Caki2 (cell line): Measurements from ENCODE around the gene CCDC33. TPM values are rescaled to one million over a fixed set of nuclear protein-coding genes. Genes with fewer than 3 reads are reported as not detected.
"Not testable (repeated sequence)": the region's sequence is repeated elsewhere in the genome, so short reads cannot be mapped to it uniquely, and the experiment has no call there.

Experiments
- DNase-seq: peaks from one replicate; pipeline ENCODE4 v3.0.0-alpha.2; 2015; ENCODE audit warnings: low read depth
- in situ Hi-C: cut with HindIII; loops from 2 replicates; pipeline ENCODE4 v1.10.0; 2016; ENCODE audit warnings: low sequenced_read_pairs, low pct_unique_long_range_greater_than_20kb, mixed read lengths
- total RNA-seq: library from RNA; depleted of rRNA; stranded (reverse); fragments of >200 nt; shearing (Covaris generic); gene quantifications from 2 replicates; pipeline ENCODE4 v1.2.3, GENCODE V29; 2014; ENCODE audit warnings: low replicate concordance

CCDC33 gene
- total RNA-seq, 1 experiment from 2014 or later = 0.84 TPM

DNA sequence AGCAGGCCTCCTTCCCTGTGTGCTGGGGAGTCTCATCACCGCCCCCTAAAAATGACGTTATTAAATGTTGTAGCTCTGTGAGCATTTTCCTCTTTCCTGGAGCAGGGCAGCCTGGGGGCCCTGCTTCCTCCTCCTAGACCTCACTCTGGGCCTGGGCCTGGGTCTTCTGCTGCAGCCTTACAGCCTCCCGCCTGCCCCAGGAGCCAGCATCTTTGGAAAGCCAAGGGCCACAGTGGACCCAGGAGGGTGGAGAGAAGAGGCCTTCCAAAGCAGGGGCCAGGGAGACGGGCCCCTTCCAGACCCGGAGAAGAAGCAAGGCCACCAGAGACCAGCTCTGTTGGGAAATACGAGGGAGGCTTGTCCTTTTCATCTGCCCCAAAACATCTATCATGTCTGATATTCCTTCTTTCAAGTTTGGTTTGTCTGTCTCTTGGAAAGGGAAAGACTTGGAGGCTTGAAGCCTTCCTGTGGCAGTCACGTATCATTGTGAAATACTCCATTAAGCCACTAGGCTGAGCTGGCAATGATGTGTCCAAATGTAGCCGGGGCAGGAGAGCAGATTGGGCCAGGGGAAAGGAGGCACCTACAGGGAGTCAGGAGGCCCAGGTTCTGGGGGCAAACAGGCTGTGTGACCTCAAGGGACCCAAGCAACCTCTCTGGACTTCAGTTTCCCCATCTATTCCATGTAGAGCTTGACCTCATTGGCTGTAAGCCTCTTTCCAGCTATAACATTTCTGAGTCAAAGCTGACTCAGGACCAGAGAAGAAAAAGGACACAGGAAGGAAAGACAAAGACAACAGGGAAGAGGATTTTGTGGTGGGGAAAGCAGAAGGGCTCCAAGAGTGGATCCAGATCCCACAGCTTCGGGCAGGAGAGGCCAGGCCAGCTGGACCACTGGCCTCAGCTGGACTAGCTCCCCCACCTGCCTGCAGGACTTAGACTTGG, 100.2 kb downstream of the CCDC33 start:
- DNase-seq = no peak
- in situ Hi-C loops = no loop called here

DNA sequence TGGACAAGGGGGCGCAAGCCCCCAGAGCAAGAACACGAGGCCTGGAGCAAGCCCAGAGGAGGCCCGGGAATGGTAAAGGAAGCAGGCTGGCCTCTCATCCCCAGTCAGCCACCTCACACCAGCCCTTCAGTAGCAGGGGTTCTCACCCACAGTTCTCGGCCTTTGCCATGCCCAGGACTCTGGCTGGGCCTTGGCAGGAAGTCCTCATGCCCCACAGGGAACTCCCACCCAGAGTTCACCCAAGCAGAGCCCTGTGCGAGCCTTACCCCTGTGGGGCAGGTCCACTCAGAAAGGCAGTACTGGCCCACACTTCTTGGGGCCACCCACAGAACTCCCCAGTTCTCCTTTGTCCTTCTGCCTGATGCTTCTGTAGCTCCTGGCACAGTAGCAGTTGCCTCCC, 101.0 kb downstream of the CCDC33 start:
- in situ Hi-C loops = no loop called here
- no peak for DNase-seq

DNA sequence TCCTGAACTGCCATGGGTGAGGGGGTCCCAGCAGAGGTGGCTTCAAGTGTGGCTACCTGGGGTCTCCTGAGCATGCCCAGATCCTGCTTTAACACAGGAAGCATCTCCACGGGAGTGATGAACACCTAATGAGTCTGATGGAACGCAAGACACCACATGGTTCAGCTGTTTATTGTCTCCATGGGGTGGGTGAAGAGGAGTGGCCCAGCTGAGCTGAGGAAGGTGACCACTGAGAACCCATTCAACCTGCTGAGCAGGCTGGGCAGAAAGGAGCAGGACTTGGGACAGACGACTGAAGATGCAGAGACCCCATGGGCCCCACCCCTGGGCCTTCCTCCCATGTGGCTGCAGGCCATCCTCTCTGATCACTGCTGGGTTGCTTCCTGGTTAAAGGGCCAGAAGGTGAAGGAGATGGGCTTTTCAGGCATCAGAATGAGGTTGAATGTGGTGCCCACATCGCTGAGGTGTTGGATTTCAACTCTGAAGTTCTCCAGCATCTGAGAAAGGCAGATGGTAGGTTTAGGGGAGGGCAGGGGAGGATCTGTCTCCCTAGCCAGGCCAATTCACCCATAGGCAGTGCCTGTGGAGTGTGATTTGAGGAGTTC, 101.6 kb downstream of the CCDC33 start:
- in situ Hi-C loops = no loop called here
- no peak for DNase-seq

DNA sequence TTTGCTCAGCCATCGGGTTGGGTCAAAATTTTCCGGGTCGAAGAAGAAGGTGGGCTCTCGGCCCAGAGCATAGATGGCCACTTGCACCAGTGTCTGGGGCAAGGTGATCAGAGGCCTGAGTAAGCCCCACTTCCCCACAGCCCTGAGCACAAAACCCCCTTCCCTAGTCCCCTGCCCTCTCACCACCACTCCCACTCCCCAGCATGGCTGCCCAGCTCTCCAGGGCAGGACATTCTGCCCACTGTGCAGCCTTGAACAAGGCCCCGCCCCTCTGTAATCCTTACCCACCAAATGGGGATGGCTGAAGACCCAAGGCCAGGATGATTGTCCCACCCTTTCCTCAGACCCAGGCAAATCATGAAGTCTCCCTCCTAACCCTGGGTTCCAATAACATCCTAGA, 102.5 kb downstream of the CCDC33 start:
- in situ Hi-C loops = no loop called here
- no peak for DNase-seq

DNA sequence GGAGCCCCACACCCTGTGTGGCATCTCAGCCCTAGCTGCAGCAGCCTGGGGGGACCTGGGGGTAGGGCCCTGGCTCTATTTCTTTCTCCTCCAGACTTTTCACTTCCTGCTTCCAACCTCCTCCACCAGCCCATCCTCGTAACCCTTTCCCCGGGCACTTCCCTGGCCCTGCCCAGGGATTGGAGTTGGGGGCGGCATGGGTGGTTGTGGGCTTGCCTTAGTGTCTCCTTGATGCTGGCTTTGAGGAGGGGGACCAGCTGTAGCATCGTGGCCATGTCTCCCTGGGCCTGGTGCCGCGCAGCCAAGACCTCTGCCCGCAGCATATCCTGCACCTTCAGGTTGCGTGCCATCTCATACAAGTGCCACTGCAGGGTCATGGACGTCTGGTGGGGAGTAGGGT, 103.2 kb downstream of the CCDC33 start:
- no peak for DNase-seq
- in situ Hi-C loops = no loop called here

DNA sequence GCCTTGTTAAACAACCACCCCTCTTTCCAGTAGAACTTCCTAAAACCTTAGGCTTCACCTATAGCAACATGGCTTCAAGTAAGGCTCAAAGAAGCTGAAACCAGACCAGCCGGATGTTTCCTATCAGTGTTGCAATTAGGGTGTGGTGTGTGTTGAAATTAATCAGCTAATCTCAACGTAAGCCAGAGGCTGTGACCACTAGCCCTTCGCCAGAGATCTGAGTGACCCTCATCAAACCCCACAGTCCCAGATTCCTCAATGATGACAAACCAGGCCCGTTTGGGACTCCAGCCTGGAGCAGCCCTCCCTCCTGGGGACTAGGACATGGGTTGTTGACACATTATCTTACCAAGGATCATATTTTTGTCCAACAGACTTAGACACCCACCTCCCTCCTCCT, 104.0 kb downstream of the CCDC33 start:
- in situ Hi-C loops = no loop called here
- no peak for DNase-seq

DNA sequence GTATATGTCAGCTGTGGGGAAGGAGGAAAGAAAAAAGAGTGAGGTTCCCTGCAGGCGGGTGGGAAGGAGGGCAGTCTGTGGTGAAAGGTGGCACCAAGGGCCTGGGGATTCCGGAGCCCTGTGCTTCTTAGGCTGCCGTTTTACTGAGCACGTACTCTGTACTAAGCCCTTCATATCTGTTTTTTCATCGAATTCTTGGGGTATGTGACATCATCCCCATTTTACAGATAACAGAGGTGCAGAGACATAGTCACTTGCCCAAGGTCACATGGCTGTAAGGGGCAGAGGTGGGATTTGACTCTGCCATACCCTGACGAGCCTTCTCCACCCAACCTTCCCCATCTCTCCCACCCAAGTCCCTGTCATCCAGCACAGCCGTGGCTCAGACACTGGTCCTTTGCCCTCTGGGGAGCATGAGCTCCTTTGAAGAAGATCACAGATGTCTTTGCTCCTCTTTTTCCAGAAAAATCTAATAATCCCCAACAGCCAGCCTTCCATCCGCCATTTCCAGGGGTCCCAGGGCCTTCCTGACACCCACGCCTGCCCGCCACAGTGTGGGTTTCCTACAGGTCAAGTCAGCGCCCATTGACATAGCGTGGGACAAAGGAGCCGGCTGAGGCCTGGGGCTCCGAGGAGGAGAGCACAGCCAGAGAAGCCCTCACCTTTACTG, 107.1 kb downstream of the CCDC33 start:
- DNase-seq = no peak
- in situ Hi-C loops = no loop called here

DNA sequence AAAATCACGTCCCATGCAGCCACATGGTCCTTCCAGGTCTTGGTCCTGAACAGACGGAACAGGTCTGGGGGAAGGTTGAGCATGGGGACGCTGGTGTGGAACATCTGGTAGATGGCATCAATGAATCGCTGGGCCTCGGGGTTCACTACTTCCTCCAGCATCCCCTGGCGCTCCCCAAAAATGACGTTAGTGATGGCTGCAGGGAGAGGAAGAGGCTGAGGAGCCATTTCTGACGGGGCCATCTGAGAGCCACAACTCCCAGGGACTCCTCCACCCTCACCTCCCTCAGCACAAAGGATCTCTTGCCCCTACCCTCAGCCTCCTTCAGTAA, 107.6 kb downstream of the CCDC33 start:
- no peak for DNase-seq
- in situ Hi-C loops = no loop called here

DNA sequence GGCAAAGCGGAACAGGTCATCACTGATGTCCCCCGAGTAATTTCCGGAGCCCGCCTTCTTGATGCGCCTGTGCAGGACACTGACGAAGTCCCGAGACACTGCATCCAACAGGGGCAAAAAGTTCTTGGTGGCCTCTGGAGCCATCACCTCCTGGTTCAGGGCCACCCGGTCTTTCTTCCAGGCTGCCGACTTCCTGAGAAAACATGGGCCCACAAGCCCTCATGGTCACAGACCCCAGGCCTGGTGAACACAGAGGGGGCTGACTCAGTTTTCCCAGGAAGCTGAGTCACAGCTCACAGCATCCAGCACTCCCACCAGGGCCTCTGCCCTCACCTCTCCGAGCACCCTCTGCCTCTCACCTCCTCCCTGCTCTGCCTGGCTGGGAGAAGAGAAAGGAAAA, 108.9 kb downstream of the CCDC33 start:
- in situ Hi-C loops = no loop called here
- DNase-seq = no peak

DNA sequence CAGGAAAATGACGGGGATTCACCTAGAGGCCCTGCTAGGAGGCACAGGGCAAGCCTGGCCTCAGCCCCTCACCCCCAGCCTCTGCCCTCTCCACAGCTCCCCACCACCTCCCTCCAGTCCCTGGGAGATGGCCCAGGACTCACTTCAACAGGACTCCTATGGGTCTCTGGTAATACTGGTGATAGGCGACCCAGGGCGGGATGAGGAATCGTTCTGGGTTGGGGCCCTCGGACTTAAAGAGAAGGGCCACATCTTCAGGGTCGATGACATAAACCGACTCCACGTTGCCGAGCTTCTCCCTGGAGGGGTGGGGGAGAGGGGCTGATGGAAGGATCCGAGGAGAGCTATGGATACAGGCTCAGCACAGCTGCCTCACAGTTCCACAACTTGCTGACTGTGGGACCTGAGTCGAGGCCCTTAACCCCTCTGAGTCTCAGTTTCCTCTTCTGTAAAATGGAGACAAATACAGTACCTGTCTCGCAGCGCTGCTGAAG, 111.7 kb downstream of the CCDC33 start:
- in situ Hi-C loops = no loop called here

DNA sequence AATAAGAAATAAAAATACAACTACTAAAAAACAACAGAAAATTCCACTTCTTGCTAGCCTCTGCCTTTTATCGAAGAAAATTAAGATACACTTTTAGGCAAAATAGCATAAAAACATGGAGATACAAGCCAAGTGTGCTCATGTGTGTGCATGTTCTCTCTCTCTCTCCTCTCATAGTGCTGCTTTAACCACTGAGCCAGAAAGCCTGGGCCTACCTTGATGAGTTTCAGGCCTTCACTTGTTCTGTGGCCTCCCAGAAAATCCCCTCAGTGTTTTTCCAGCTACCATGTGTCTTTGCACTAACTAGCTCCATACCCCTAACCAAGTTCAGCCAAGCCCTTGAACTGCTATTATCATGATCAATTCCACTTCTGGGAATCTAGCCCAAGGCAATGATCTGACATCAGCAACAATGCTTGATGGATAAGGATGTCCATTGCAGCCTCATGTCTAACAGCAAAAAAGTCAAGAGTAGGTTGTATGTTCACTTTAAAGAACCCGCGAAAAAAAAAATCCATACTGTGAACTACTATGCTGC, 113.2 kb downstream of the CCDC33 start:
- in situ Hi-C loops = no loop called here
- no peak for DNase-seq

More for the DNA sequence above, 111.7 kb downstream of the CCDC33 start:
- no peak for DNase-seq

DNA sequence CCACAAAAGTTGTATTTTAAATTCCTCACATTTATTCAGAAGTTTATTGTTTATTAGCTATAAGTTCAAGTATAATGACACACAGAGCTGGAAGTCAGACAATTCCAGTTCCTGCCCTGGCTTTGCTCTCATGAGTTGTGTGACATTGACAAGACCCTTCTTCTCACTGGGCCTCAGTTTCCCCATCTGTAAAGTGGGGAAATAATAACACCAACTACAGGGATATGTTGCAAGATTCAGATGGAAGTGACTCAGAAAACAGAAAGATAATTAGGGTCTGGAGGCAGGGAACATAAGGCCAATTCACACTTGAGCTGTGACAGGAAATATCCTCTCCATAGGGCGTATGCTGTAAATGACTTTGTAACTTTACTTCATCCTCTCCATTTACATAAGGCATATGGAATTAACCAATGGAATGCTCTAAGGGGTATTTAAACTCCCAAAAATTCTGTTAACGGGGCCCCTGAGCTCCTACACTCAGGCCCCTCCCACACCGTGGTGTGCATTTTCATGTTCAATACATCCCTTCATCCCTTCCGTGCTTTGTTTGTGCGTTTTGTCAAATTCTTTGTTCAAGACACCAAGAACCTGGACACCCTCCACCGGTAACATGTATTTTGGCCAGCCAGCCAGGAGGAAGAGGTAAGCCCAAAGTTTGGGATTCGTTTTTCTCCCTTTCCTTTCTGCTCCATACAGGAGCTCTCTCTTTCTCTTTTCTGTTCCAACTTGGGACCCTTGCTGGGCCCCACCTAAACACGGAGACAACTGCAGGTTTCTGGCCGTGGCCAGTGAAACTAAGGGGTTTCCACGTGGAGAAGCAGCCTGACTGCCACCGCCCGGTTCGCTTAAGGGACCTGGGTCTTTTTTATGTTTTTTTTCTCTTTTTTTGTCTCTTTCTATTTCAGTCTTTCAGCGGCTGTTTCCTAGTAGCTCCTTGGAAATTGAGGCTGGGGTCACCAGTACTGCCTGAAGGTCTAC, 114.5 kb downstream of the CCDC33 start:
- in situ Hi-C loops = loop anchor here (25.0 kb wide), 1 partner anchor 412 kb away; no protein-coding TSS in a partner anchor
- no peak for DNase-seq

DNA sequence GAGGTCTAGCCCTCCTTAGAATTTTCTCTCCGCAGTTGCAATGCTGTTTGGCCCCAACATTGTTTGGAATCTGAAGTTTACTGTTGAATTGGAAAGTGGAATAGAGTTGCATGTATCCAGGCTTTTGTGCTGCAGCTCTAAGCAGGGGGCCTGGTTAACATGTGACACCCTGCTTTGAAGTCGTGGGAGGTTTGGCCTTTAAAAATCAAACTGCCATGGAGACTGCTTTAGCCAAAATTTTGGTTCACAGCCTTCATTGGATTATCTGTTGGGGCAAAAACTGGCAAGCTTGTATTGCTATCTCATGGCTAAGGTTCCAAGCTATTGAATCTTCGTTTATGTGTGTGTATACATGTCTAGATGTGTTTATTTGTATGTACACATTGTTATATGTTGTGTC, 115.5 kb downstream of the CCDC33 start:
- in situ Hi-C loops = loop anchor here (25.0 kb wide), 1 partner anchor 411 kb away; no protein-coding TSS in a partner anchor
- DNase-seq = no peak

DNA sequence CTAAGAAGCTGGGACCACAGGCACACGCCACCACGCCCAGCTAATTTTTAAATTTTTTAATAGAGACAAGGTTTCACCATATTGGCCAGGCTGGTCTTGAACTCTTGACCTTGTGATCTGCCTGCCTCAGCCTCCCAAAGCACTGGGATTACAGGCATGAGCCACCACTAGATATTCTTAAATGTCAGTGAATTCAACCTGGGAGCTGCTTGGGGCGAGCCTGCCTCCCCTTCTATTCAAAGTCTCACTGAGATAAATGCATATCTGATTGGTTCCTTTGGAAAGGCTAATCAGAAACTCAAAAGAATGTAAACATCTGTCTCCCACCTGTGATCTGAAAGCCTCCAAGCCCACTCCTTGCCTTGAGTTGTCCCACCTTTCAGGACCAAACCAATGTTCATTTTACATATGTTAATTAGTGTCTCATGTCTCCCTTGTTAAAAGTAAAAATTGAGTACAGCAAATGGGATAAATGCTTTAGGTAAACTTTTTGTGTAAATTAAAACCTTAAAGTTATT, 116.3 kb downstream of the CCDC33 start:
- DNase-seq = no peak
- in situ Hi-C loops = loop anchor here (25.0 kb wide), 1 partner anchor 410 kb away; no protein-coding TSS in a partner anchor

DNA sequence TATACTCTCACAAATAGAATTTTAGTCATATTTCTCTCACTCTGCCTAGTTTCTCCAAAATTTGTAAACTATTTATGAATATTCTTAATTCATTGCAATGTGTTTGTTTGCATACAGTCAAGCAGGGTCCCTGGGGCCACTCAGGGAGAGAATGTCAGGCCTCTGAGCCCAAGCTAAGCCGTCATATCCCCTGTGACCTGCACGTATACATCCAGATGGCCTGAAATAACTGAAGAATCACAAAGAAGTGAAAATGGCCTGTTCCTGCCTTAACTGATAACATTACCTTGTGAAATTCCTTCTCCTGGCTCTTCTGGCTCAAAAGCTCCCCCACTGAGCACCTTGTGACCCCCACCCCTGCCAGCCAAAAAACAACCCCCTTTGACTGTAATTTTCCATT, 117.9 kb downstream of the CCDC33 start:
- in situ Hi-C loops = loop anchor here (25.0 kb wide), 1 partner anchor 408 kb away; no protein-coding TSS in a partner anchor
- DNase-seq = not testable (repeated sequence)

DNA sequence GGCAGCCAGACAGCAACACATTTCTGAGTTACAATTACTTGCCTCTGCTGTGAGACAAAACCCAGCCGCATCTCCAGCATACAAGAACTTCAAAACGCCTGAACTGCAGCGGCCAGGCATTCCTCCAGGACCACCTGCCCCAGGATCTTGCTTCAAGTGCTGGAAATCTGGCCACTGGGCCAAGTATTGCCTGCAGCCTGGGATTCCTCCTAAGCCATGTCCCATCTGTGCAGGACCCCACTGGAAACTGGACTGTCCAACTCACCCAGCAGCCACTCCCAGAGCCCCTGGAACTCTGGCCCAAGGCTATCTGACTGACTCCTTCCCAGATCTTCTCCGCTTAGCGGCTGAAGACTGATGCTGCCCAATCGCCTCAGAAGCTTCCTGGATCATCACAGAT, 119.9 kb downstream of the CCDC33 start:
- not testable (repeated sequence) for DNase-seq
- in situ Hi-C loops = loop anchor here (25.0 kb wide), 1 partner anchor 406 kb away; no protein-coding TSS in a partner anchor

DNA sequence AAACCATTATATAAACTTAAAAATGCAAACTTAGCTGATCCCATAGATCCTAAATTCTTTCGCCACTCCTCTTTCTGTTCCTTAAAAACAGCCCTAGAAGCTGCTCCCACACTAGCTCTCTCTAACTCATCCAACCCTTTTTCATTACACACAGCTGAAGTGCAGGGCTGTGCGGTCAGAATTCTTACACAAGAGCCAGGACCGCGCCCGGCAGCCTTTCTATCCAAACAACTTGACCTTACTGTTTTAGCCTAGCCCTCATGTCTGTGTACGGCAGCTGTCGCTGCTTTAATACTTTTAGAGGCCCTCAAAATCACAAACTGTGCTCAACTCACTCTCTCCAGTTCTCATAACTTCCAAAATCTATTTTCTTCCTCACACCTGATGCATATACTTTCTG, 121.4 kb downstream of the CCDC33 start:
- not testable (repeated sequence) for DNase-seq
- in situ Hi-C loops = loop anchor here (25.0 kb wide), 1 partner anchor 405 kb away; no protein-coding TSS in a partner anchor
